ENCODE results near the gene CHRDL1.

Gene CHRDL1

DNA sequence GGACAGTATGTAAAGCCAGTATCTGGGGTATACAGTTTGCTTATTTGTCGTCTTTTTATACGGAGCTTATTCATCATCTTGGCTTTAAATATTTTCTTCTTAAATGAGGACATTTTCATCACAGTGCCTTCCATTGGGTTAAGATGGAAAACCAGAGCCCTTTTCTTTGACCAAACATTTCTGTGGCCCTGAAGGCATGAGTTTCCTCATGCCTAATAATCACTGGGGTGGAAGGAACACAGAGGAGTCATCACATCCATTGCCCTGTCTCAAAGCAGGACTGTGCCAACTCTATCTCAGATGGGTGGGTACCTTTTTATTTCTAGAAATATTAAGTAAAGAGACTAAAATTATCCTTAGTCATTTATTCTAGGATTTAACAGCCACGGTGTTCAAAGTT, 40.0 kb downstream of the CHRDL1 start:
- Histone ChIP-seq H3K36me3 (ENCODE audit: insufficient read depth, low read length) (no peaks in the 10 kb centered on the region), H3K27me3 (ENCODE audit: insufficient read depth, low read length, poor library complexity, severe bottlenecking) (no peaks in the 10 kb centered on the region), H3F3A (ENCODE audit: low read depth) (no peaks in the 10 kb centered on the region), H2AFZ (ENCODE audit: low read length) (no peak overlapping the region), H3K4me1 (ENCODE audit: insufficient read depth, low read length, poor library complexity, severe bottlenecking) (no peaks in the 10 kb centered on the region), H4K20me1 (ENCODE audit: insufficient read depth, low read length, poor library complexity, severe bottlenecking) (no peaks in the 10 kb centered on the region), H3K79me2 (ENCODE audit: insufficient read depth, low read length) (no peaks in the 10 kb centered on the region), H3K9ac (ENCODE audit: low read depth, low read length, poor library complexity, severe bottlenecking) (no peak overlapping the region), H3K9me2 (replicated peaks; ENCODE audit: low read depth, low read length) (no peaks in the 10 kb centered on the region), H3K4me2 (ENCODE audit: low read depth, low read length, poor library complexity, severe bottlenecking) (no peak overlapping the region), H3K4me3 (ENCODE audit: low read length, poor library complexity, severe bottlenecking) (no peak overlapping the region), H3K9me3 (ENCODE audit: insufficient read depth, low read depth, low read length) (no peaks in the 10 kb centered on the region)
- TF ChIP-seq EZH2phosphoT487 (IDR thresholded peaks at IDR 0.05; ENCODE audit: borderline replicate concordance), result no peak
- TF ChIP-seq, protein P1, sequence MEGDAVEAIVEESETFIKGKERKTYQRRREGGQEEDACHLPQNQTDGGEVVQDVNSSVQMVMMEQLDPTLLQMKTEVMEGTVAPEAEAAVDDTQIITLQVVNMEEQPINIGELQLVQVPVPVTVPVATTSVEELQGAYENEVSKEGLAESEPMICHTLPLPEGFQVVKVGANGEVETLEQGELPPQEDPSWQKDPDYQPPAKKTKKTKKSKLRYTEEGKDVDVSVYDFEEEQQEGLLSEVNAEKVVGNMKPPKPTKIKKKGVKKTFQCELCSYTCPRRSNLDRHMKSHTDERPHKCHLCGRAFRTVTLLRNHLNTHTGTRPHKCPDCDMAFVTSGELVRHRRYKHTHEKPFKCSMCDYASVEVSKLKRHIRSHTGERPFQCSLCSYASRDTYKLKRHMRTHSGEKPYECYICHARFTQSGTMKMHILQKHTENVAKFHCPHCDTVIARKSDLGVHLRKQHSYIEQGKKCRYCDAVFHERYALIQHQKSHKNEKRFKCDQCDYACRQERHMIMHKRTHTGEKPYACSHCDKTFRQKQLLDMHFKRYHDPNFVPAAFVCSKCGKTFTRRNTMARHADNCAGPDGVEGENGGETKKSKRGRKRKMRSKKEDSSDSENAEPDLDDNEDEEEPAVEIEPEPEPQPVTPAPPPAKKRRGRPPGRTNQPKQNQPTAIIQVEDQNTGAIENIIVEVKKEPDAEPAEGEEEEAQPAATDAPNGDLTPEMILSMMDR (conservative IDR thresholded peaks at IDR 0.05; ENCODE audit: low read length), result no peak

GRCh38 chrX:110755061-110755460, 40.6 kb downstream of the CHRDL1 start:
- H4K20me1 ChIP-seq (ENCODE audit: insufficient read depth, low read length, poor library complexity, severe bottlenecking), result no peaks in the 10 kb centered on the region
- H3K9me2 ChIP-seq (replicated peaks; ENCODE audit: low read depth, low read length), result no peaks in the 10 kb centered on the region
- H3F3A ChIP-seq (ENCODE audit: low read depth), result no peaks in the 10 kb centered on the region
- H3K36me3 ChIP-seq (ENCODE audit: insufficient read depth, low read length), result no peaks in the 10 kb centered on the region
- H3K79me2 ChIP-seq (ENCODE audit: insufficient read depth, low read length), result no peaks in the 10 kb centered on the region
- no peaks in the 10 kb centered on the region for H3K4me1 ChIP-seq (ENCODE audit: insufficient read depth, low read length, poor library complexity, severe bottlenecking)
- no peak overlapping the region for H3K4me2 ChIP-seq (ENCODE audit: low read depth, low read length, poor library complexity, severe bottlenecking)
- H2AFZ ChIP-seq (ENCODE audit: low read length), result no peak overlapping the region
- H3K9me3 ChIP-seq (ENCODE audit: insufficient read depth, low read depth, low read length), result no peaks in the 10 kb centered on the region
- no peaks in the 10 kb centered on the region for H3K27me3 ChIP-seq (ENCODE audit: insufficient read depth, low read length, poor library complexity, severe bottlenecking)
- H3K9ac ChIP-seq (ENCODE audit: low read depth, low read length, poor library complexity, severe bottlenecking), result no peak overlapping the region
- H3K4me3 ChIP-seq (ENCODE audit: low read length, poor library complexity, severe bottlenecking), result no peak overlapping the region
- no peak for TF ChIP-seq EZH2phosphoT487 (IDR thresholded peaks at IDR 0.05; ENCODE audit: borderline replicate concordance)
- TF ChIP-seq, protein P1 (conservative IDR thresholded peaks at IDR 0.05; ENCODE audit: low read length), result no peak

GRCh38 chrX:110750526-110751189, 45.0 kb downstream of the CHRDL1 start:
- Histone ChIP-seq H3F3A (ENCODE audit: low read depth) (no peaks in the 10 kb centered on the region), H3K4me2 (ENCODE audit: low read depth, low read length, poor library complexity, severe bottlenecking) (no peak overlapping the region), H4K20me1 (ENCODE audit: insufficient read depth, low read length, poor library complexity, severe bottlenecking) (no peaks in the 10 kb centered on the region), H3K4me1 (ENCODE audit: insufficient read depth, low read length, poor library complexity, severe bottlenecking) (no peaks in the 10 kb centered on the region), H3K9ac (ENCODE audit: low read depth, low read length, poor library complexity, severe bottlenecking) (no peak overlapping the region), H2AFZ (ENCODE audit: low read length) (no peak overlapping the region), H3K9me2 (replicated peaks; ENCODE audit: low read depth, low read length) (no peaks in the 10 kb centered on the region), H3K9me3 (ENCODE audit: insufficient read depth, low read depth, low read length) (no peaks in the 10 kb centered on the region), H3K4me3 (ENCODE audit: low read length, poor library complexity, severe bottlenecking) (no peak overlapping the region), H3K79me2 (ENCODE audit: insufficient read depth, low read length) (no peaks in the 10 kb centered on the region), H3K27me3 (ENCODE audit: insufficient read depth, low read length, poor library complexity, severe bottlenecking) (no peaks in the 10 kb centered on the region), H3K36me3 (ENCODE audit: insufficient read depth, low read length) (no peaks in the 10 kb centered on the region)
- TF ChIP-seq, protein P1 (conservative IDR thresholded peaks at IDR 0.05; ENCODE audit: low read length), result no peak
- TF ChIP-seq EZH2phosphoT487 (IDR thresholded peaks at IDR 0.05; ENCODE audit: borderline replicate concordance), result no peak

All from Loucy (cell line).